ENCODE results near the gene GLRX3. TPM values are rescaled to one million over a fixed set of nuclear protein-coding genes. Genes with fewer than 3 reads are reported as not detected.
A peak's percentile ranks its signal among the peaks of the same experiment; 100 is the strongest.

Gene GLRX3
- total and polyA plus RNA-seq, 2 of the 13 experiments (the other 11 are each of a cell fraction or from before 2014, with no cell fraction given): 91.4 to 135 TPM

- no peak for TF ChIP-seq MATR3 (CRISPR knock-in tag; IDR thresholded peaks at IDR 0.05)
- TF ChIP-seq ZNF362 (CRISPR knock-in tag; IDR thresholded peaks at IDR 0.05; ENCODE audit: borderline replicate concordance): no peak
- TF ChIP-seq ZIK1 (CRISPR knock-in tag; IDR thresholded peaks at IDR 0.05; ENCODE audit: borderline replicate concordance, low read depth): no peak
- TF ChIP-seq ZNF251 (CRISPR knock-in tag; IDR thresholded peaks at IDR 0.05): no peak
- TF ChIP-seq ZNF44 (CRISPR knock-in tag; IDR thresholded peaks at IDR 0.05): no peak
- TF ChIP-seq ZNF512B (CRISPR knock-in tag; IDR thresholded peaks at IDR 0.05; ENCODE audit: borderline replicate concordance): no peak
- TF ChIP-seq DMAP1 (CRISPR knock-in tag; IDR thresholded peaks at IDR 0.05): no peak
- peak; percentile 63 for TF ChIP-seq SKIL (CRISPR knock-in tag; IDR thresholded peaks at IDR 0.05; ENCODE audit: borderline replicate concordance)
- TF ChIP-seq CENPBD1 (CRISPR knock-in tag; IDR thresholded peaks at IDR 0.05; ENCODE audit: borderline replicate concordance, low read depth): no peak
- TF ChIP-seq IRF2 (CRISPR knock-in tag; IDR thresholded peaks at IDR 0.05): no peak
- no peak for TF ChIP-seq YEATS2 (CRISPR knock-in tag; IDR thresholded peaks at IDR 0.05; ENCODE audit: borderline replicate concordance)
- TF ChIP-seq ZNF766 (CRISPR knock-in tag; IDR thresholded peaks at IDR 0.05; ENCODE audit: borderline replicate concordance): peak; percentile 79; the same call in 1 of the 2 replicates
- peak; percentile 37; the same call in 1 of the 2 replicates for TF ChIP-seq ZNF619 (CRISPR knock-in tag; IDR thresholded peaks at IDR 0.05)
- no peak for TF ChIP-seq ZNF780A (CRISPR knock-in tag; IDR thresholded peaks at IDR 0.05)
- no peak for TF ChIP-seq ZNF562 (CRISPR knock-in tag; IDR thresholded peaks at IDR 0.05; ENCODE audit: borderline replicate concordance)
- no peak for TF ChIP-seq GPBP1L1 (CRISPR knock-in tag; IDR thresholded peaks at IDR 0.05)
- TF ChIP-seq JUNB (CRISPR knock-in tag; IDR thresholded peaks at IDR 0.05; ENCODE audit: borderline replicate concordance): no peak
- no peak for TF ChIP-seq NR1H2 (CRISPR knock-in tag; IDR thresholded peaks at IDR 0.05; ENCODE audit: borderline replicate concordance, low read depth)
- TF ChIP-seq ATF3 (CRISPR knock-in tag; IDR thresholded peaks at IDR 0.05): no peak
- no peak for TF ChIP-seq ZNF660 (CRISPR knock-in tag; IDR thresholded peaks at IDR 0.05; ENCODE audit: borderline replicate concordance, low read depth)
- no peak for TF ChIP-seq ZNF30 (CRISPR knock-in tag; IDR thresholded peaks at IDR 0.05)
- TF ChIP-seq ZNF839 (CRISPR knock-in tag; IDR thresholded peaks at IDR 0.05; ENCODE audit: borderline replicate concordance): no peak
These were observed 54.0 kb downstream of the GLRX3 start (continued) for GRCh38 chr10:130190055-130190736.

Measured in HepG2 (cell line).